Progenitor cell of endocrine pancreas (in vitro differentiated cells): ENCODE results near the gene KMT2A. TPM values are rescaled to one million over a fixed set of nuclear protein-coding genes. Genes with fewer than 3 reads are reported as not detected.
A peak's percentile ranks its signal among the peaks of the same experiment; 100 is the strongest.
"Not testable (repeated sequence)": the region's sequence is repeated elsewhere in the genome, so short reads cannot be mapped to it uniquely, and the experiment has no call there.

Source experiments
- DNase-seq: peaks from one replicate; pipeline ENCODE4 v3.0.0; 2021; ENCODE audit warnings: low spot score; ENCODE audit not compliant: unreplicated experiment
- H3K27ac Mint-ChIP-seq: 2 replicates; pipeline ENCODE4 v1.8.0; 2021; ENCODE audit warnings: mild to moderate bottlenecking, moderate library complexity, mixed read lengths
- H3K27me3 Mint-ChIP-seq: 2 replicates; pipeline ENCODE4 v1.8.0; 2021; ENCODE audit warnings: mixed read lengths
- H3K36me3 Mint-ChIP-seq: 2 replicates; pipeline ENCODE4 v1.8.0; 2022; ENCODE audit warnings: mixed read lengths; ENCODE audit not compliant: insufficient read depth
- H3K4me1 Mint-ChIP-seq: 2 replicates; pipeline ENCODE4 v1.8.0; 2021; ENCODE audit warnings: low read depth, mixed read lengths
- H3K4me3 Mint-ChIP-seq: 2 replicates; pipeline ENCODE4 v1.8.0; 2021; ENCODE audit warnings: low read depth, mild to moderate bottlenecking, moderate library complexity, mixed read lengths
- H3K9me3 Mint-ChIP-seq: 2 replicates; pipeline ENCODE4 v1.8.0; 2021; ENCODE audit warnings: low read depth, mixed read lengths
- total RNA-seq: library from RNA; stranded (reverse); gene quantifications from 2 replicates; pipeline ENCODE4 v1.2.1, GENCODE V29; 2021
- TF ChIP-seq, protein P1 (sequence below): fragments of 200-600 bp; sonication (generic); IDR thresholded peaks from one replicate; pipeline ENCODE4 v1.5.0; 2021; ENCODE audit warnings: antibody characterized with exemption, mild to moderate bottlenecking; ENCODE audit not compliant: unreplicated experiment

KMT2A gene
- total RNA-seq, 1 donor from 2014 or later, result 89.1 TPM

DNA sequence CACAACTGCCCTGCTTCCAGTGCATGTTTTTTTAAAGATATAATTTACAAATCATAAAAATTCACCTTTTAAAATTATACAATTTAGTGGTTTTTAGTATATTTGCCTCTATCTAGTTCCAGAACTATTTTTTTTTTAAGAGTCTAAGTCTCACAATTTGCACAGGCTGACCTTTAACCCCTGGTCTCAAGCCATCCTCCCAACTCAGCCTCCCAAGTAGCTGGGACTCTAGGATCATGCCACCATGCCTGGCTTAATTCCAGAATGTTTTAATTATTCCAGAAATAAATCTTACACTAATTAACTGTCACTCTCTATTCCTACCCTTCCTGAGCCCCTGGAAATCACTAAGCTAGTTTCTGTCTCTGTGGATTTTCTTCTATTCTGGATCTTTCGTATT lies 134.5 kb downstream of the KMT2A start:
- no peak overlapping the region for H3K4me3 Mint-ChIP-seq
- no peaks in the 10 kb centered on the region for H3K36me3 Mint-ChIP-seq
- H3K27me3 Mint-ChIP-seq, result no peaks in the 10 kb centered on the region
- no peak for DNase-seq
- no peak overlapping the region for H3K27ac Mint-ChIP-seq
- H3K9me3 Mint-ChIP-seq, result no peaks in the 10 kb centered on the region
- TF ChIP-seq, protein P1, sequence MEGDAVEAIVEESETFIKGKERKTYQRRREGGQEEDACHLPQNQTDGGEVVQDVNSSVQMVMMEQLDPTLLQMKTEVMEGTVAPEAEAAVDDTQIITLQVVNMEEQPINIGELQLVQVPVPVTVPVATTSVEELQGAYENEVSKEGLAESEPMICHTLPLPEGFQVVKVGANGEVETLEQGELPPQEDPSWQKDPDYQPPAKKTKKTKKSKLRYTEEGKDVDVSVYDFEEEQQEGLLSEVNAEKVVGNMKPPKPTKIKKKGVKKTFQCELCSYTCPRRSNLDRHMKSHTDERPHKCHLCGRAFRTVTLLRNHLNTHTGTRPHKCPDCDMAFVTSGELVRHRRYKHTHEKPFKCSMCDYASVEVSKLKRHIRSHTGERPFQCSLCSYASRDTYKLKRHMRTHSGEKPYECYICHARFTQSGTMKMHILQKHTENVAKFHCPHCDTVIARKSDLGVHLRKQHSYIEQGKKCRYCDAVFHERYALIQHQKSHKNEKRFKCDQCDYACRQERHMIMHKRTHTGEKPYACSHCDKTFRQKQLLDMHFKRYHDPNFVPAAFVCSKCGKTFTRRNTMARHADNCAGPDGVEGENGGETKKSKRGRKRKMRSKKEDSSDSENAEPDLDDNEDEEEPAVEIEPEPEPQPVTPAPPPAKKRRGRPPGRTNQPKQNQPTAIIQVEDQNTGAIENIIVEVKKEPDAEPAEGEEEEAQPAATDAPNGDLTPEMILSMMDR, result no peak
- H3K4me1 Mint-ChIP-seq, result peaks cover 26% of the 10 kb centered on the region

DNA sequence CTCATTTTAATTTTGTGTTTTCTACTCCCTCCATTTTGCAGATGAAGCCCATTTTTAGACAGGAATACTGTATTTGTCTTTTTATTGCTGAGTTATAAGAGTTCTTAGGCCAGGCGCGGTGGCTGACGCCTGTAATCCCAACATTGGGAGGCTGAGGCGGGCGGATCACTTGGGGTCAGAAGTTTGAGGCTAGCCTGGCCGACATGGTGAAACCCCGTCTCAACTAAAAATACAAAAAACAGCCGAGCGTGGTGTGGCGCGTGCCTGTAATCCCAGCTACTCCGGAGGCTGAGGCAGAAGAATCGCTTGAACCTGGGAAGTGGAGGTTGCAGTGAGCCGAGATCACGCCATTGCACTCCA lies 135.4 kb downstream of the KMT2A start:
- H3K36me3 Mint-ChIP-seq, H3K27me3 Mint-ChIP-seq, DNase-seq, H3K9me3 Mint-ChIP-seq: not testable (repeated sequence)
- Mint-ChIP-seq H3K4me1 (peaks cover 27% of the 10 kb centered on the region), H3K4me3 (peak overlapping the region; percentile 81), H3K27ac (peak overlapping the region; percentile 94)

DNA sequence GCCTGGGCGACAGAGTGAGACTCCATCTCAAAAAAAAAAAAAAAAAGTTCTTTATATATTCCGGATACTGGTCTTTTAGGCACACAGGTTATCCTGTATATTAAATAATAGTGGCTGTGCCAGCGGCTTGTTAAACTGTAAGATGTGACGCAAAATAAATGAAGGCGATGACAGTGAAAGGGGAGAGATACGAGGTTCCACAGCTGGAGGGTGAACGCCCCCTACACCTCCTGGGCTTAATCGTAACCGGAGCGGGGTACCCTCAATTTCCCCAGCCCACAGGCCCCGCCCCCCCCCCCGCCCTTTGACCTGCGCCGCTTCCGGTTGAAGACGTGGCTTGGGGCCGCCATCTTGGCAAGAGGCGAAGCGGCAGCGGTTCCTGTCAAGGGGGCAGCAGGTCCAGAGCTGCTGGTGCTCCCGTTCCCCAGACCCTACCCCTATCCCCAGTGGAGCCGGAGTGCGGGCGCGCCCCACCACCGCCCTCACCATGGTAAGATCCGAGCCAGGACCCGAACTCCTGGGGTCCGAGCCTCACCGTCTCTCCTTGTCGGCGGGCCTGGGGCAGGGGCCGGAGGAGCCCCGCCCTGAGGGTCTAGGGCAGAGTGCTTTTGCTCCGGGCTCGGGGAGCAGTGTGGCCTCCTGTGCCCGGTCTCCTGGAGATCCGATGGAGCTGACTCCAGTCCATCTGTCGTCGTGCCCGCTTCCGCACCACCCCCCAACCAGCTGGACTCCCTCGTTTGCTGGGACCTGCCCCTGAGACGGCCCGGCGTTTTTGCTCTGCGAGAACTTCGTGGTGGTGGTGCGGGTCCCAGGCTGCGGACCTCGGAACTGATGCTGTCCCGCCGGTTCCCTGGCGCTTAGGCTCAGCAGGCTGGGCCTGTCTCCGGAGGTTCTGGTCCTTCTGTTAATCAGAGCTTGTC lies 136.0 kb downstream of the KMT2A start, which contains the start of gene ARCN1:
TSS of gene ARCN1 (plus strand) at position 349 of the 920 bp plus-strand sequence. CDS start at position 488, 139 bp downstream.
- TF ChIP-seq, protein P1, result no peak
- peak within 1 kb of the TSS; percentile 81 for H3K4me3 Mint-ChIP-seq
- H3K27ac Mint-ChIP-seq, result peak within 1 kb of the TSS; percentile 94
- DNase-seq, result peak; percentile 52
- no peaks in the 10 kb centered on the region for H3K27me3 Mint-ChIP-seq
- H3K4me1 Mint-ChIP-seq, result peaks cover 27% of the 10 kb centered on the region
- H3K36me3 Mint-ChIP-seq, result no peaks in the 10 kb centered on the region
- no peaks in the 10 kb centered on the region for H3K9me3 Mint-ChIP-seq

DNA sequence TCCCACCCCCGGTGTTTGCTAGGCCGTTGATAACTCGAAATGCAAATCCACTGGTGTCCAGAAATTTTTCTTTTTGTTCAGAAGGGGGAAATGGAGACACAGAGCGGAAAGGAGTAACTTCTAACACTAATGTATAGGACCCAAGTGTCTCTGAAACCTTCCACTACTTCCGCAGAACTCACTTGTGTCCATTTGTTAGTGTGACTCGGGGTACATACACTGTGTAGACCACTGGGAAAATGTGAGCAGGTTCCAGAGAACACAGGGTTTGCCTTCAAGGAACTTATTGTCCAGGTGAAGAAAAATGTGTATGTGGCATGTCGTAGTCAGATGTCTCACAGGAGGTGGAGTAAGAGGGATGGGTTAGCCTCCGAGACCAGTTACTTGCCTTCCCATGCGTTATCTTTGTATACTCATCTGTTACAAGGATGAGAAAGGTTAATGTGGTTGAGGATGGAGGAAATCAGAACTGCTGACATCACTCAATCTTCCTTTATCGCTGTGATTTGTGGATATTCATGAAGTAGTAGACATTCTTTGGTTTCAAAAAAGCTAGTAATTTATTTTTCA lies 136.8 kb downstream of the KMT2A start:
- no peaks in the 10 kb centered on the region for H3K36me3 Mint-ChIP-seq
- peak overlapping the region; percentile 94 for H3K27ac Mint-ChIP-seq
- TF ChIP-seq, protein P1, result no peak
- peak overlapping the region; percentile 81 for H3K4me3 Mint-ChIP-seq
- no peaks in the 10 kb centered on the region for H3K9me3 Mint-ChIP-seq
- no peaks in the 10 kb centered on the region for H3K27me3 Mint-ChIP-seq
- peaks cover 27% of the 10 kb centered on the region for H3K4me1 Mint-ChIP-seq
- no peak for DNase-seq

DNA sequence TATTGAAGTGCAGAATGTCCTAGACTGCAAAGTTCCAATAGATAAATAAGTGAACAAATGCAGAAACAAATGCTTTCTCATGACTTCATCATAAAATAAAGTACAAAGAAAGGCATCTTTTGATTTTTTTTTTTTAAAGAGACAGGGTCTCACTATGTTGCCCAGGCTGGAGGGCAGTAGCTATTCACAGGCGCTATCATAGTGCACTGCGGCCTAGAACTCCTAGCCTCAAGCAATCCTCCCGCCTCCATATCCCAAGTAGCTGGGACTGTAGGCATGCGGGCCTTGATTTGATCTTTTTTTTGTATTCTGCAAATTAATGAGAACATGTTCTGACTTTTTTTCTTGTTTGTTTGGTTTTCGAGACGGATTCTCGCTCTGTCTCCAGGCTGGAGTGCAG lies 138.3 kb downstream of the KMT2A start:
- Mint-ChIP-seq H3K4me1 (peaks cover 27% of the 10 kb centered on the region), H3K27ac (no peak overlapping the region), H3K27me3 (no peaks in the 10 kb centered on the region), H3K36me3 (no peaks in the 10 kb centered on the region), H3K4me3 (peak overlapping the region; percentile 51), H3K9me3 (no peaks in the 10 kb centered on the region)
- DNase-seq, result no peak
- TF ChIP-seq, protein P1, result no peak

Other genes starting within 250 kb of the KMT2A start
- 0.22 and 0.60 TPM in 2 replicates for gene JAML, start 211.5 kb upstream of the KMT2A start, total RNA-seq
- gene MPZL3, start 184.1 kb upstream of the KMT2A start, total RNA-seq, result 6.3 and 7.4 TPM in 2 replicates
- gene MPZL2, start 172.2 kb upstream of the KMT2A start, total RNA-seq, result 22.4 and 22.9 TPM in 2 replicates
- gene CD3E, start 131.8 kb upstream of the KMT2A start, total RNA-seq, result not detected in 2 replicates
- gene CD3D, start 93.8 kb upstream of the KMT2A start, total RNA-seq, result not detected in 2 replicates
- gene CD3G, start 92.1 kb upstream of the KMT2A start, total RNA-seq, result not detected in 2 replicates
- gene UBE4A, start 76.9 kb upstream of the KMT2A start, total RNA-seq, result 49.2 and 49.8 TPM in 2 replicates
- 189 and 192 TPM in 2 replicates for gene ATP5MG, start 34.9 kb upstream of the KMT2A start, total RNA-seq
- 2.2 and 3.3 TPM in 2 replicates for gene TTC36, start 91.0 kb downstream of the KMT2A start, total RNA-seq
- gene TMEM25, start 94.7 kb downstream of the KMT2A start, total RNA-seq, result 53.5 and 59.5 TPM in 2 replicates
- 23.5 and 23.7 TPM in 2 replicates for gene IFT46, start 129.4 kb downstream of the KMT2A start, total RNA-seq
- gene ARCN1, start 135.9 kb downstream of the KMT2A start, total RNA-seq, result 112 TPM in 2 replicates
- gene PHLDB1, start 171.1 kb downstream of the KMT2A start, total RNA-seq, result 106 and 110 TPM in 2 replicates
- gene TREH, start 243.2 kb downstream of the KMT2A start, total RNA-seq, result not detected in 2 replicates